HG02852 (cell line): ENCODE data around the gene CYP2A13.
"Not testable (repeated sequence)": the region's sequence is repeated elsewhere in the genome, so short reads cannot be mapped to it uniquely, and the experiment has no call there.

Experiments
- ATAC-seq: cut with Tn5 transposase; IDR thresholded peaks from one replicate; pipeline ENCODE4 v1.9.1; 2021; ENCODE audit warnings: mild to moderate bottlenecking, moderate library complexity; ENCODE audit not compliant: unreplicated experiment

The CYP2A13 gene

GRCh38 chr19:41120929-41121911 is 33.0 kb downstream of the CYP2A13 start:
- not testable (repeated sequence) for ATAC-seq

GRCh38 chr19:41122846-41123245 is 34.6 kb downstream of the CYP2A13 start:
- not testable (repeated sequence) for ATAC-seq

- no peak for ATAC-seq
Observed at GRCh38 chr19:41123716-41124294, 35.6 kb downstream of the CYP2A13 start.

GRCh38 chr19:41126765-41127203 is 38.5 kb downstream of the CYP2A13 start:
- not testable (repeated sequence) for ATAC-seq

- not testable (repeated sequence) for ATAC-seq
Observed at GRCh38 chr19:41127362-41127761, 39.1 kb downstream of the CYP2A13 start.

GRCh38 chr19:41127801-41128300 is 39.6 kb downstream of the CYP2A13 start:
- not testable (repeated sequence) for ATAC-seq

- no peak for ATAC-seq
Observed at GRCh38 chr19:41128692-41129091, 40.4 kb downstream of the CYP2A13 start.

GRCh38 chr19:41131186-41131585 is 42.9 kb downstream of the CYP2A13 start:
- ATAC-seq: no peak

GRCh38 chr19:41133260-41133659 is 45.0 kb downstream of the CYP2A13 start:
- ATAC-seq: no peak

- ATAC-seq: no peak
Observed at GRCh38 chr19:41134616-41135015, 46.4 kb downstream of the CYP2A13 start.

- ATAC-seq: not testable (repeated sequence)
Observed at GRCh38 chr19:41135390-41136384, 47.4 kb downstream of the CYP2A13 start.

GRCh38 chr19:41136636-41137455 is 48.6 kb downstream of the CYP2A13 start:
- ATAC-seq: no peak

GRCh38 chr19:41144403-41144802 is 56.2 kb downstream of the CYP2A13 start:
- no peak for ATAC-seq
